Measurements from ENCODE around the gene NRG2. TPM values are rescaled to one million over a fixed set of nuclear protein-coding genes. Genes with fewer than 3 reads are reported as not detected.

The NRG2 gene
- total and polyA plus RNA-seq, 5 donors, result 1.1 to 3.6 (median 1.8) TPM

GRCh38 chr5:139984816-139985215, 58.3 kb downstream of the NRG2 start:
- DNase-seq (no peak), ATAC-seq (no peak)
- 92% methylated on average over 1 of the region's 1 CpG for WGBS
- Histone ChIP-seq H3K9me3 (ENCODE audit: control insufficient read depth, low read length) (no peaks in the 10 kb centered on the region), H3K27ac (ENCODE audit: low read length) (no peak overlapping the region), H3K4me3 (ENCODE audit: low read length) (no peak overlapping the region), H3K4me1 (ENCODE audit: control insufficient read depth, insufficient read depth, low read length) (no peaks in the 10 kb centered on the region), H3K27me3 (ENCODE audit: control insufficient read depth, insufficient read depth) (no peaks in the 10 kb centered on the region)
- intact Hi-C loops (cut with DNase I), result no loop called here

- intact Hi-C loops (cut with DNase I), result no loop called here
These were observed 60.2 kb downstream of the NRG2 start for GRCh38 chr5:139982975-139983240.

GRCh38 chr5:139982157-139982974, 60.7 kb downstream of the NRG2 start:
- WGBS, result 58% methylated on average over 15 of the region's 15 CpGs
- H3K4me3 ChIP-seq (ENCODE audit: low read length), result no peak overlapping the region
- no peak overlapping the region for H3K27ac ChIP-seq (ENCODE audit: low read length)
- no peaks in the 10 kb centered on the region for H3K9me3 ChIP-seq (ENCODE audit: control insufficient read depth, low read length)
- H3K4me1 ChIP-seq (ENCODE audit: control insufficient read depth, insufficient read depth, low read length), result no peaks in the 10 kb centered on the region
- DNase-seq (peak; percentile 45 to 77 (median 64)), ATAC-seq (peak in 1 of 2 donors; percentile 31)
- intact Hi-C loops (cut with DNase I), result no loop called here
- no peaks in the 10 kb centered on the region for H3K27me3 ChIP-seq (ENCODE audit: control insufficient read depth, insufficient read depth)

More at GRCh38 chr5:139982975-139983240, 60.2 kb downstream of the NRG2 start:
- ATAC-seq (no peak), DNase-seq (no peak)
- Histone ChIP-seq H3K9me3 (ENCODE audit: control insufficient read depth, low read length) (no peaks in the 10 kb centered on the region), H3K4me3 (ENCODE audit: low read length) (no peak overlapping the region), H3K27ac (ENCODE audit: low read length) (no peak overlapping the region), H3K4me1 (ENCODE audit: control insufficient read depth, insufficient read depth, low read length) (no peaks in the 10 kb centered on the region), H3K27me3 (ENCODE audit: control insufficient read depth, insufficient read depth) (no peaks in the 10 kb centered on the region)

GRCh38 chr5:139980765-139981164, 62.3 kb downstream of the NRG2 start:
- Histone ChIP-seq H3K4me1 (ENCODE audit: control insufficient read depth, insufficient read depth, low read length) (no peaks in the 10 kb centered on the region), H3K4me3 (ENCODE audit: low read length) (no peak overlapping the region), H3K9me3 (ENCODE audit: control insufficient read depth, low read length) (no peaks in the 10 kb centered on the region), H3K27ac (ENCODE audit: low read length) (no peak overlapping the region), H3K27me3 (ENCODE audit: control insufficient read depth, insufficient read depth) (no peaks in the 10 kb centered on the region)
- DNase-seq, result no peak
- intact Hi-C loops (cut with DNase I), result no loop called here
- 75% methylated on average over 3 of the region's 3 CpGs for WGBS
- ATAC-seq, result no peak

- Histone ChIP-seq H3K27me3 (ENCODE audit: control insufficient read depth, insufficient read depth) (no peaks in the 10 kb centered on the region), H3K27ac (ENCODE audit: low read length) (no peak overlapping the region), H3K4me3 (ENCODE audit: low read length) (no peak overlapping the region), H3K4me1 (ENCODE audit: control insufficient read depth, insufficient read depth, low read length) (peaks cover 3% of the 10 kb centered on the region), H3K9me3 (ENCODE audit: control insufficient read depth, low read length) (no peaks in the 10 kb centered on the region)
- ATAC-seq, result no peak
- WGBS, result 45% methylated on average over 2 of the region's 2 CpGs
- DNase-seq, result no peak
- intact Hi-C loops (cut with DNase I), result no loop called here
These were observed 63.2 kb downstream of the NRG2 start for GRCh38 chr5:139979943-139980342.

GRCh38 chr5:139979518-139979917, 63.6 kb downstream of the NRG2 start:
- H3K4me1 ChIP-seq (ENCODE audit: control insufficient read depth, insufficient read depth, low read length), result peaks cover 3% of the 10 kb centered on the region
- no peak for ATAC-seq

GRCh38 chr5:139976703-139977102, 66.4 kb downstream of the NRG2 start:
- 63% methylated on average over 1 of the region's 1 CpG for WGBS
- peaks cover 3% of the 10 kb centered on the region for H3K4me1 ChIP-seq (ENCODE audit: control insufficient read depth, insufficient read depth, low read length)
- H3K27ac ChIP-seq (ENCODE audit: low read length), result no peak overlapping the region
- no peaks in the 10 kb centered on the region for H3K27me3 ChIP-seq (ENCODE audit: control insufficient read depth, insufficient read depth)
- H3K9me3 ChIP-seq (ENCODE audit: control insufficient read depth, low read length), result no peaks in the 10 kb centered on the region
- intact Hi-C loops (cut with DNase I), result no loop called here
- no peak overlapping the region for H3K4me3 ChIP-seq (ENCODE audit: low read length)
- no peak for DNase-seq
- ATAC-seq, result peak in 1 of 2 donors; percentile 45

More at GRCh38 chr5:139979518-139979917, 63.6 kb downstream of the NRG2 start:
- H3K4me3 ChIP-seq (ENCODE audit: low read length), result no peak overlapping the region
- intact Hi-C loops (cut with DNase I), result no loop called here
- no peak for DNase-seq
- no peaks in the 10 kb centered on the region for H3K9me3 ChIP-seq (ENCODE audit: control insufficient read depth, low read length)
- 57% methylated on average over 3 of the region's 3 CpGs for WGBS
- no peak overlapping the region for H3K27ac ChIP-seq (ENCODE audit: low read length)
- H3K27me3 ChIP-seq (ENCODE audit: control insufficient read depth, insufficient read depth), result no peaks in the 10 kb centered on the region

- no peak for ATAC-seq
These were observed 67.2 kb downstream of the NRG2 start for GRCh38 chr5:139975942-139976341.

GRCh38 chr5:139975306-139975705, 67.8 kb downstream of the NRG2 start:
- intact Hi-C loops (cut with DNase I), result no loop called here

More at GRCh38 chr5:139975942-139976341, 67.2 kb downstream of the NRG2 start:
- H3K27me3 ChIP-seq (ENCODE audit: control insufficient read depth, insufficient read depth), result no peaks in the 10 kb centered on the region
- no peak overlapping the region for H3K27ac ChIP-seq (ENCODE audit: low read length)
- intact Hi-C loops (cut with DNase I), result no loop called here
- peaks cover 6% of the 10 kb centered on the region for H3K4me1 ChIP-seq (ENCODE audit: control insufficient read depth, insufficient read depth, low read length)
- 27% methylated on average over 1 of the region's 1 CpG for WGBS
- no peak overlapping the region for H3K4me3 ChIP-seq (ENCODE audit: low read length)
- no peaks in the 10 kb centered on the region for H3K9me3 ChIP-seq (ENCODE audit: control insufficient read depth, low read length)
- DNase-seq, result no peak

GRCh38 chr5:139974661-139975060, 68.4 kb downstream of the NRG2 start:
- H3K27me3 ChIP-seq (ENCODE audit: control insufficient read depth, insufficient read depth), result no peaks in the 10 kb centered on the region
- no peak for ATAC-seq
- H3K27ac ChIP-seq (ENCODE audit: low read length), result no peak overlapping the region
- peak in 1 of 3 donors; percentile 32 for DNase-seq
- peaks cover 6% of the 10 kb centered on the region for H3K4me1 ChIP-seq (ENCODE audit: control insufficient read depth, insufficient read depth, low read length)
- no peak overlapping the region for H3K4me3 ChIP-seq (ENCODE audit: low read length)
- H3K9me3 ChIP-seq (ENCODE audit: control insufficient read depth, low read length), result no peaks in the 10 kb centered on the region
- intact Hi-C loops (cut with DNase I), result no loop called here
- WGBS, result 73% methylated on average over 6 of the region's 6 CpGs

More at GRCh38 chr5:139975306-139975705, 67.8 kb downstream of the NRG2 start:
- DNase-seq, result no peak
- ATAC-seq, result peak; percentile 11 to 40
- H3K9me3 ChIP-seq (ENCODE audit: control insufficient read depth, low read length), result no peaks in the 10 kb centered on the region
- no peak overlapping the region for H3K27ac ChIP-seq (ENCODE audit: low read length)
- peaks cover 6% of the 10 kb centered on the region for H3K4me1 ChIP-seq (ENCODE audit: control insufficient read depth, insufficient read depth, low read length)
- WGBS, result 90% methylated on average over 3 of the region's 3 CpGs
- H3K27me3 ChIP-seq (ENCODE audit: control insufficient read depth, insufficient read depth), result no peaks in the 10 kb centered on the region
- H3K4me3 ChIP-seq (ENCODE audit: low read length), result no peak overlapping the region

- Histone ChIP-seq H3K27me3 (ENCODE audit: control insufficient read depth, insufficient read depth) (no peaks in the 10 kb centered on the region), H3K4me3 (ENCODE audit: low read length) (no peak overlapping the region), H3K27ac (ENCODE audit: low read length) (no peak overlapping the region), H3K4me1 (ENCODE audit: control insufficient read depth, insufficient read depth, low read length) (peaks cover 6% of the 10 kb centered on the region), H3K9me3 (ENCODE audit: control insufficient read depth, low read length) (no peaks in the 10 kb centered on the region)
- WGBS, result 68% methylated on average over 4 of the region's 4 CpGs
- intact Hi-C loops (cut with DNase I), result no loop called here
- no peak for ATAC-seq
- DNase-seq, result no peak
These were observed 71.8 kb downstream of the NRG2 start for GRCh38 chr5:139971202-139971725.
